Keratinocyte (primary cell): ENCODE results near the gene NME7. TPM values are rescaled to one million over a fixed set of nuclear protein-coding genes. Genes with fewer than 3 reads are reported as not detected.
A peak's percentile ranks its signal among the peaks of the same experiment; 100 is the strongest.
"Not testable (repeated sequence)": the region's sequence is repeated elsewhere in the genome, so short reads cannot be mapped to it uniquely, and the experiment has no call there.

Experiments used
- DNase-seq: peaks from one replicate; pipeline ENCODE4 v3.0.0-alpha.2; 2011; ENCODE audit warnings: low read depth, missing footprints, low spot score
- FAIRE-seq: peaks from 2 replicates; lab custom pipeline; 2011; peaks lifted over from hg19 to GRCh38; lab: Jason Lieb, UNC
- H2AFZ ChIP-seq: 2 replicates; pipeline ENCODE4 v1.6.0; 2012; ENCODE audit warnings: low read length, control low read depth, inconsistent platforms; ENCODE audit not compliant: control insufficient read depth
- H3K27ac ChIP-seq: 2 replicates; pipeline ENCODE4 v1.5.1; 2011; ENCODE audit warnings: low read length; ENCODE audit not compliant: control insufficient read depth, insufficient read depth
- H3K27me3 ChIP-seq: 3 replicates; pipeline ENCODE4 v1.6.0; 2011; ENCODE audit warnings: low read length; ENCODE audit not compliant: control insufficient read depth, insufficient read depth; ENCODE audit errors: extremely low read depth
- H3K36me3 ChIP-seq, 2 experiments: 2 replicates in 1 of 2; 3 replicates in 1 of 2; pipeline ENCODE4 v1.5.1; 2011; ENCODE audit warnings: low read length in 2 of 2, mild to moderate bottlenecking in 1 of 2; ENCODE audit not compliant: control insufficient read depth in 2 of 2, insufficient read depth in 2 of 2; ENCODE audit errors: extremely low read depth in 1 of 2
- H3K4me1 ChIP-seq: 3 replicates; pipeline ENCODE4 v1.5.1; 2011; ENCODE audit warnings: low read length; ENCODE audit not compliant: control insufficient read depth, insufficient read depth; ENCODE audit errors: extremely low read depth
- H3K4me2 ChIP-seq: 3 replicates; pipeline ENCODE4 v1.6.0; 2011; ENCODE audit warnings: low read depth, low read length; ENCODE audit not compliant: control insufficient read depth, insufficient read depth; ENCODE audit errors: extremely low read depth
- H3K4me3 ChIP-seq, 3 experiments: fragments of 200-600 bp in 1 of 3; sonication (generic) in 1 of 3; 2 replicates in 2 of 3; 3 replicates in 1 of 3; pipeline ENCODE4 v1.5.1; 2011 to 2016; ENCODE audit warnings: low read length in 3 of 3, mild to moderate bottlenecking in 3 of 3, control low read depth in 2 of 3, inconsistent platforms in 1 of 3, low read depth in 1 of 3, mixed read lengths in 1 of 3, mixed run types in 1 of 3, moderate library complexity in 1 of 3; ENCODE audit not compliant: control insufficient read depth in 2 of 3, insufficient read depth in 2 of 3; ENCODE audit errors: extremely low read depth in 1 of 3
- H3K79me2 ChIP-seq: 2 replicates; pipeline ENCODE4 v1.6.0; 2012; ENCODE audit warnings: low read length; ENCODE audit not compliant: control insufficient read depth, insufficient read depth
- H3K9ac ChIP-seq: 3 replicates; pipeline ENCODE4 v1.6.0; 2011; ENCODE audit warnings: low read length; ENCODE audit not compliant: control insufficient read depth, insufficient read depth; ENCODE audit errors: extremely low read depth
- H3K9me1 ChIP-seq: 3 replicates; pipeline ENCODE4 v1.6.0; 2011; ENCODE audit warnings: low read length; ENCODE audit not compliant: control insufficient read depth, insufficient read depth; ENCODE audit errors: extremely low read depth
- H3K9me3 ChIP-seq: 2 replicates; pipeline ENCODE4 v1.5.1; 2012; ENCODE audit warnings: low read depth, low read length; ENCODE audit not compliant: control insufficient read depth
- H4K20me1 ChIP-seq: 3 replicates; pipeline ENCODE4 v1.6.0; 2011; ENCODE audit warnings: low read length; ENCODE audit not compliant: control insufficient read depth, insufficient read depth; ENCODE audit errors: extremely low read depth
- EZH2 ChIP-seq: IDR thresholded peaks from one replicate; pipeline ENCODE4 v1.6.1; 2012; ENCODE audit warnings: inconsistent platforms, mild to moderate bottlenecking, low read length, moderate library complexity
- dilution Hi-C: fragments of 300-500 bp; cut with MboI; formaldehyde crosslinking; loops from one replicate; pipeline ENCODE4 v1.7.0; 2020; ENCODE audit warnings: low sequenced_read_pairs; ENCODE audit not compliant: extremely low pct_ligation_motif_present
- polyA minus RNA-seq, 3 experiments: library from RNA; depleted of rRNA, polyadenylated mRNA; stranded (reverse); fragments of >200 nt; gene quantifications; 1 replicate in 1 of 3; 2 replicates in 1 of 3; 3 replicates in 1 of 3; pipeline ENCODE4 v1.2.3, GENCODE V29; 2011
- polyA plus RNA-seq, 5 experiments: library from polyadenylated mRNA; depleted of rRNA in 3 of 5; stranded (reverse) in 3 of 5; stranded (forward) in 1 of 5; unstranded in 1 of 5; fragments of >200 nt; gene quantifications; 1 replicate in 1 of 5; 2 replicates in 3 of 5; 3 replicates in 1 of 5; pipeline versions ENCODE4 v1.2.1 to v1.2.3, GENCODE V29; 2011 to 2012; ENCODE audit warnings: missing spikeins in 2 of 5, low read depth in 1 of 5, low replicate concordance in 1 of 5
- TF ChIP-seq, protein P1 (sequence below), 3 experiments: IDR thresholded peaks in 1 of 3; conservative IDR thresholded peaks in 1 of 3; optimal IDR thresholded peaks in 1 of 3; 2 replicates in 2 of 3; 3 replicates in 1 of 3; pipeline versions ENCODE3 to v1.5.1; 2011; ENCODE audit warnings: low read length in 3 of 3, mild to moderate bottlenecking in 3 of 3, moderate library complexity in 2 of 3, control low read depth in 1 of 3, inconsistent platforms in 1 of 3; ENCODE audit not compliant: insufficient read depth in 2 of 3; ENCODE audit errors: extremely low read depth in 1 of 3

NME7 gene
- polyA plus RNA-seq (22.3 to 52.9 TPM (median 26.8 TPM) in 3 replicates), polyA minus RNA-seq (17.6 to 69.5 TPM (median 24.7 TPM) in 3 replicates)
- 15.2 TPM for polyA plus RNA-seq (2011; ENCODE audit: low read depth)
- 32.9 and 47.0 TPM in 2 replicates for polyA plus RNA-seq (2011; cell fraction: cytosol; rRNA removed)
- 21.0 and 36.4 TPM in 2 replicates for polyA plus RNA-seq (2011; cell fraction: nucleus; rRNA removed)
- polyA plus RNA-seq (2012; ENCODE audit: low replicate concordance): 27.9 and 46.6 TPM in 2 replicates
- 25.7 TPM for polyA minus RNA-seq (2011; cell fraction: cytosol; rRNA and poly(A)+ RNA removed)
- 32.3 and 60.7 TPM in 2 replicates for polyA minus RNA-seq (2011; cell fraction: nucleus; rRNA and poly(A)+ RNA removed)

GRCh38 chr1:169367686-169368405 lies at the start of gene NME7, which contains the start of gene BLZF1:
NME7 (minus strand) TSS chr1:169367797; CDS start chr1:169367710, 87 bp downstream.
BLZF1 (plus strand) TSS chr1:169368195; CDS start chr1:169369523, 1,328 bp downstream.
- H2AFZ ChIP-seq: peak within 1 kb of the TSS; percentile 97
- H3K4me1 ChIP-seq: peaks cover 34% of the 10 kb centered on the region
- DNase-seq: peak; percentile 71
- H3K9me3 ChIP-seq: no peaks in the 10 kb centered on the region
- H3K27ac ChIP-seq: peak within 1 kb of the TSS; percentile 94
- peaks cover 3 to 8% of the 10 kb centered on the region in 2 experiments for H3K36me3 ChIP-seq
- peak within 1 kb of the TSS; percentile 79 to 98 (median 94) for H3K4me3 ChIP-seq
- H3K9me1 ChIP-seq: no peaks in the 10 kb centered on the region
- H4K20me1 ChIP-seq: no peaks in the 10 kb centered on the region
- no peaks in the 10 kb centered on the region for H3K27me3 ChIP-seq
- peaks cover 67% of the 10 kb centered on the region for H3K79me2 ChIP-seq
- TF ChIP-seq EZH2: no peak
- TF ChIP-seq, protein P1, sequence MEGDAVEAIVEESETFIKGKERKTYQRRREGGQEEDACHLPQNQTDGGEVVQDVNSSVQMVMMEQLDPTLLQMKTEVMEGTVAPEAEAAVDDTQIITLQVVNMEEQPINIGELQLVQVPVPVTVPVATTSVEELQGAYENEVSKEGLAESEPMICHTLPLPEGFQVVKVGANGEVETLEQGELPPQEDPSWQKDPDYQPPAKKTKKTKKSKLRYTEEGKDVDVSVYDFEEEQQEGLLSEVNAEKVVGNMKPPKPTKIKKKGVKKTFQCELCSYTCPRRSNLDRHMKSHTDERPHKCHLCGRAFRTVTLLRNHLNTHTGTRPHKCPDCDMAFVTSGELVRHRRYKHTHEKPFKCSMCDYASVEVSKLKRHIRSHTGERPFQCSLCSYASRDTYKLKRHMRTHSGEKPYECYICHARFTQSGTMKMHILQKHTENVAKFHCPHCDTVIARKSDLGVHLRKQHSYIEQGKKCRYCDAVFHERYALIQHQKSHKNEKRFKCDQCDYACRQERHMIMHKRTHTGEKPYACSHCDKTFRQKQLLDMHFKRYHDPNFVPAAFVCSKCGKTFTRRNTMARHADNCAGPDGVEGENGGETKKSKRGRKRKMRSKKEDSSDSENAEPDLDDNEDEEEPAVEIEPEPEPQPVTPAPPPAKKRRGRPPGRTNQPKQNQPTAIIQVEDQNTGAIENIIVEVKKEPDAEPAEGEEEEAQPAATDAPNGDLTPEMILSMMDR (optimal IDR thresholded peaks at IDR 0.05 in 1 of 3, IDR thresholded peaks at IDR 0.05 in 1 of 3, conservative IDR thresholded peaks at IDR 0.05 in 1 of 3; ENCODE audit: extremely low read depth in 1 of 3, insufficient read depth in 2 of 3, low read length in 3 of 3): no peak
- peak within 1 kb of the TSS; percentile 88 for H3K9ac ChIP-seq
- H3K4me2 ChIP-seq: peak within 1 kb of the TSS; percentile 78
- peak; percentile 95 for FAIRE-seq
- dilution Hi-C loops: no loop called here

- no peak for FAIRE-seq
- no peak for DNase-seq
Observed at GRCh38 chr1:169414952-169415351, 47.4 kb upstream of the NME7 start.

GRCh38 chr1:169408340-169408739 lies 40.7 kb upstream of the NME7 start:
- H3K4me3 ChIP-seq, H4K20me1 ChIP-seq, FAIRE-seq, DNase-seq, H3K9me1 ChIP-seq, H3K27ac ChIP-seq, H3K79me2 ChIP-seq, H3K9ac ChIP-seq, H2AFZ ChIP-seq, H3K4me2 ChIP-seq, H3K4me1 ChIP-seq, dilution Hi-C loops, H3K36me3 ChIP-seq, H3K9me3 ChIP-seq, H3K27me3 ChIP-seq: not testable (repeated sequence)

More at GRCh38 chr1:169414952-169415351, 47.4 kb upstream of the NME7 start:
- H3K27me3 ChIP-seq: no peaks in the 10 kb centered on the region
- no peaks in the 10 kb centered on the region for H3K79me2 ChIP-seq
- H3K9me1 ChIP-seq: no peaks in the 10 kb centered on the region
- H2AFZ ChIP-seq: no peak overlapping the region
- no peak overlapping the region for H3K4me3 ChIP-seq
- TF ChIP-seq, protein P1 (optimal IDR thresholded peaks at IDR 0.05 in 1 of 3, IDR thresholded peaks at IDR 0.05 in 1 of 3, conservative IDR thresholded peaks at IDR 0.05 in 1 of 3; ENCODE audit: extremely low read depth in 1 of 3, insufficient read depth in 2 of 3, low read length in 3 of 3): no peak
- H3K4me2 ChIP-seq: no peak overlapping the region
- no peaks in the 10 kb centered on the region for H3K36me3 ChIP-seq
- dilution Hi-C loops: no loop called here
- no peak overlapping the region for H3K27ac ChIP-seq
- H3K9me3 ChIP-seq: no peaks in the 10 kb centered on the region
- H4K20me1 ChIP-seq: no peaks in the 10 kb centered on the region
- no peaks in the 10 kb centered on the region for H3K4me1 ChIP-seq
- H3K9ac ChIP-seq: no peak overlapping the region
